K562 (cell line): Measurements from ENCODE around the gene LAMB1. TPM values are rescaled to one million over a fixed set of nuclear protein-coding genes. Genes with fewer than 3 reads are reported as not detected.

Experiments used
- ARID1B ChIP-seq: fragments of 450-650 bp; IDR thresholded peaks from 2 replicates; pipeline ENCODE4 v1.6.1; 2016; ENCODE audit warnings: antibody characterized with exemption, mild to moderate bottlenecking, inconsistent platforms
- BDP1 ChIP-seq: IDR thresholded peaks from 3 replicates; pipeline ENCODE4 v1.6.1; 2011; ENCODE audit not compliant: insufficient read length, insufficient read depth
- CBFA2T2 ChIP-seq: fragments of 450-650 bp; conservative IDR thresholded peaks from 2 replicates; pipeline ENCODE4 v1.6.1; 2017; ENCODE audit warnings: mild to moderate bottlenecking
- CBFA2T3 ChIP-seq: fragments of 450-650 bp; IDR thresholded peaks from 2 replicates; pipeline ENCODE4 v1.6.1; 2017
- CCNT2 ChIP-seq: IDR thresholded peaks from 2 replicates; pipeline ENCODE4 v1.6.1; 2011; ENCODE audit warnings: borderline replicate concordance, low read depth, mild to moderate bottlenecking, moderate library complexity, mixed read lengths, low read length; ENCODE audit not compliant: insufficient read length; ENCODE audit errors: extremely low read depth
- EP300 ChIP-seq: IDR thresholded peaks from 2 replicates; pipeline ENCODE4 v1.6.1; 2012; ENCODE audit warnings: low read length, improper control_type of control experiment
- FOXK2 ChIP-seq, 2 experiments: fragments of 450-650 bp; IDR thresholded peaks in 1 of 2; conservative IDR thresholded peaks in 1 of 2; 2 replicates each; pipeline ENCODE4 v1.6.1; 2016; ENCODE audit warnings: low read depth in 2 of 2, mild to moderate bottlenecking in 1 of 2
- HDAC3 ChIP-seq: fragments of 450-650 bp; IDR thresholded peaks from 2 replicates; pipeline ENCODE4 v1.6.1; 2018; ENCODE audit warnings: borderline replicate concordance, mild to moderate bottlenecking, moderate library complexity; ENCODE audit not compliant: partially characterized antibody
- JUND ChIP-seq, 2 experiments: IDR thresholded peaks; 2 replicates in 1 of 2; 3 replicates in 1 of 2; pipeline ENCODE4 v1.6.1; 2011; ENCODE audit warnings: borderline replicate concordance in 2 of 2, low read depth in 2 of 2, low read length in 2 of 2, improper control_type of control experiment in 1 of 2, missing biosample characterization in 1 of 2, missing genetic modification characterization in 1 of 2, missing genetic modification reagents in 1 of 2
- KAT8 ChIP-seq: fragments of 450-650 bp; IDR thresholded peaks from 2 replicates; pipeline ENCODE4 v1.6.1; 2016; ENCODE audit warnings: low read depth, mild to moderate bottlenecking
- KDM1A ChIP-seq, 2 experiments: fragments of 450-650 bp; IDR thresholded peaks; 2 replicates each; pipeline ENCODE4 v1.6.1; 2016; ENCODE audit warnings: mild to moderate bottlenecking in 2 of 2
- L3MBTL2 ChIP-seq: fragments of 450-650 bp; IDR thresholded peaks from 2 replicates; pipeline ENCODE4 v1.6.1; 2016; ENCODE audit warnings: mild to moderate bottlenecking, moderate library complexity
- NCOR1 ChIP-seq: fragments of 450-650 bp; IDR thresholded peaks from 2 replicates; pipeline ENCODE4 v1.6.1; 2016; ENCODE audit warnings: mild to moderate bottlenecking, moderate library complexity
- PBX2 ChIP-seq, 2 experiments: IDR thresholded peaks in 1 of 2; conservative IDR thresholded peaks in 1 of 2; 2 replicates each; pipeline ENCODE4 v1.6.1; 2016; ENCODE audit warnings: low read depth in 2 of 2, mild to moderate bottlenecking in 1 of 2, missing compliant biosample characterization in 1 of 2, missing genetic modification characterization in 1 of 2, moderate library complexity in 1 of 2
- PKNOX1 ChIP-seq: fragments of 450-650 bp; IDR thresholded peaks from 2 replicates; pipeline ENCODE4 v1.6.1; 2016
- SMARCC2 ChIP-seq: fragments of 450-650 bp; IDR thresholded peaks from 2 replicates; pipeline ENCODE4 v1.6.1; 2017; ENCODE audit warnings: antibody characterized with exemption, moderate library complexity, mild to moderate bottlenecking, low read depth
- SMARCE1 ChIP-seq: fragments of 450-650 bp; IDR thresholded peaks from 2 replicates; pipeline ENCODE4 v1.7.1; 2016; ENCODE audit warnings: mild to moderate bottlenecking
- TCF3 ChIP-seq: sonication (generic); formaldehyde crosslinking; IDR thresholded peaks from 2 replicates; pipeline ENCODE4 v1.4.0; 2020; ENCODE audit warnings: mild to moderate bottlenecking, missing genetic modification reagents
- TEAD4 ChIP-seq, 2 experiments: sonication (generic) in 1 of 2; formaldehyde crosslinking in 1 of 2; IDR thresholded peaks; 2 replicates each; pipeline versions ENCODE4 v1.6.1 to v1.8.0; 2012 to 2022; ENCODE audit warnings: borderline replicate concordance in 1 of 2, inconsistent platforms in 1 of 2, low read length in 1 of 2, mild to moderate bottlenecking in 1 of 2, missing genetic modification reagents in 1 of 2
- U2AF1 ChIP-seq: fragments of 200-400 bp; formaldehyde crosslinking; optimal IDR thresholded peaks from 2 replicates; pipeline ENCODE3; 2017; ENCODE audit warnings: mild to moderate bottlenecking, low read depth, low read length, moderate library complexity
- USF2 ChIP-seq: sonication (generic); formaldehyde crosslinking; IDR thresholded peaks from 2 replicates; pipeline ENCODE4 v1.5.0; 2020; ENCODE audit warnings: missing genetic modification reagents
- ZNF121 ChIP-seq: sonication (generic); formaldehyde crosslinking; conservative IDR thresholded peaks from 2 replicates; pipeline ENCODE4 v1.8.0; 2022; ENCODE audit warnings: missing genetic modification reagents
- ZZZ3 ChIP-seq: fragments of 450-650 bp; IDR thresholded peaks from 2 replicates; pipeline ENCODE4 v1.6.1; 2016; ENCODE audit warnings: antibody characterized with exemption, mild to moderate bottlenecking, moderate library complexity
- polyA plus RNA-seq, 8 experiments: library from polyadenylated mRNA; depleted of rRNA in 4 of 8; stranded (reverse) in 5 of 8; unstranded in 3 of 8; fragments of >200 nt; fragmentation: Nextera tagmentation in 2 of 8; fragmentation: Illumina TruSeq in 1 of 8; extraction: Ambion mirVana in 2 of 8; extraction: Trizol in 1 of 8; gene quantifications; 2 replicates each; pipeline versions ENCODE4 v1.2.1 to v1.2.3, GENCODE V29; 2011 to 2014; ENCODE audit warnings: inconsistent platforms in 1 of 8, missing spikeins in 1 of 8
- total RNA-seq, 7 experiments: library from RNA; depleted of rRNA in 6 of 7; stranded (reverse); fragments of >200 nt in 6 of 7; fragmentation: Illumina TruSeq in 2 of 7; extraction: Trizol in 2 of 7; gene quantifications; 2 replicates each; pipeline versions ENCODE4 v1.2.1 to v1.2.3, GENCODE V29; 2011 to 2021; ENCODE audit warnings: low replicate concordance in 1 of 7

The LAMB1 gene
- total and polyA plus RNA-seq, 9 of the 15 experiments (the other 6 are each of a cell fraction or from before 2014, with no cell fraction given): 6.0 to 17.7 (median 12.3) TPM

DNA sequence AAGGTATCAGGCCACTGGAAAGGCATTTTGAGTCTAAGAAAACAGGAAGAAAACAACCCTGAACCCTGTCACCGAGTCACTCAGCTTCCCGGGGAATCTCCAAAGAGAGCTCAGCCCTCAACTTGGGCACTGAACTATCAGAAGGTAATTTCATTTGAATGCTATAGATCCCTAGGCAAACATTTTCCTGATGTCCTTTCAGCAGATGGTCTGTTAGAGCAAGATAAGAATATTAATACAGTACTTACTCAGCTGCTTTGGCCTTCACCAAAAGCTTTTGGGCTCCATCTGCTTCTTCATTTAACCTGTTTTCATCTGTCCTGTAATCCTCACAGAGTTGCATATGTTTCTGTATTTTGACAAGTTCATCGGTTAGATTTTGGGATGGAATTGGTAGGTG is 34.2 kb upstream of the LAMB1 start (continued):
- TF ChIP-seq PKNOX1: peak; percentile 30; the same call in 1 of the 2 replicates
- peak in 1 of 2 experiments; percentile 42; a peak in 1 of 4 replicates for TF ChIP-seq FOXK2 (conservative IDR thresholded peaks at IDR 0.05 in 1 of 2, IDR thresholded peaks at IDR 0.05 in 1 of 2; ENCODE audit: low read depth in 2 of 2)
- no peak for TF ChIP-seq USF2 (CRISPR knock-in tag)
- TF ChIP-seq CCNT2: peak; percentile 32
- peak; percentile 80 for TF ChIP-seq TEAD4 (IDR thresholded peaks at IDR 0.05; ENCODE audit: low read length)
- TF ChIP-seq TEAD4 (CRISPR knock-in tag; IDR thresholded peaks at IDR 0.05; ENCODE audit: borderline replicate concordance): no peak
- TF ChIP-seq EP300: peak; percentile 67
- TF ChIP-seq KAT8: no peak
- TF ChIP-seq ARID1B: peak; percentile 92
- peak; percentile 24 for TF ChIP-seq HDAC3
- TF ChIP-seq BDP1: no peak
- 0 out of 2 replicates have a peak, but pooled peaks have one; percentile 50 for TF ChIP-seq ZZZ3
- no peak for TF ChIP-seq JUND (IDR thresholded peaks at IDR 0.05; ENCODE audit: borderline replicate concordance, low read depth, low read length)
- peak; percentile 13; the same call in 1 of the 3 replicates for TF ChIP-seq JUND (tag; IDR thresholded peaks at IDR 0.05; ENCODE audit: borderline replicate concordance, low read depth, low read length)
- peak; percentile 59; the same call in 1 of the 2 replicates for TF ChIP-seq SMARCC2
- peak; percentile 86 for TF ChIP-seq CBFA2T3
- no peak for TF ChIP-seq ZNF121 (CRISPR knock-in tag)
- TF ChIP-seq U2AF1: no peak
- 0 out of 4 replicates have a peak, but pooled peaks of 1 of the 2 experiments have one; percentile 11 for TF ChIP-seq KDM1A (IDR thresholded peaks at IDR 0.05)
- peak; percentile 90 for TF ChIP-seq TCF3 (CRISPR knock-in tag)
- TF ChIP-seq PBX2 (CRISPR knock-in tag; IDR thresholded peaks at IDR 0.05; ENCODE audit: low read depth): no peak
- TF ChIP-seq PBX2 (tag; conservative IDR thresholded peaks at IDR 0.05; ENCODE audit: low read depth): peak; percentile 79
- peak; percentile 77 for TF ChIP-seq CBFA2T2
- TF ChIP-seq L3MBTL2: 0 out of 2 replicates have a peak, but pooled peaks have one; percentile 30
- peak; percentile 67 for TF ChIP-seq NCOR1
- peak; percentile 58 for TF ChIP-seq SMARCE1
